PFSK-1 (cell line): ENCODE measurements around the gene NFAT5.

ENCODE experiments used
- FOXP2 ChIP-seq: optimal IDR thresholded peaks from 2 replicates; pipeline ENCODE3; 2011; ENCODE audit warnings: borderline replicate concordance, control low read depth, inconsistent platforms; ENCODE audit not compliant: insufficient read depth; ENCODE audit errors: extremely low read length, extremely low read depth
- POLR2AphosphoS5 ChIP-seq: IDR thresholded peaks from 2 replicates; pipeline ENCODE4 v1.6.1; 2012; ENCODE audit warnings: low read depth, mild to moderate bottlenecking, control low read depth, low read length, moderate library complexity
- SIN3A ChIP-seq: IDR thresholded peaks from 2 replicates; pipeline ENCODE4 v1.6.1; 2012; ENCODE audit warnings: mild to moderate bottlenecking, low read length, moderate library complexity, borderline replicate concordance; ENCODE audit not compliant: insufficient read depth
- TAF1 ChIP-seq: IDR thresholded peaks from 2 replicates; pipeline ENCODE4 v1.6.1; 2012; ENCODE audit warnings: low read length, control low read depth, borderline replicate concordance; ENCODE audit not compliant: insufficient read depth
- TF ChIP-seq, protein P1 (sequence below), 2 experiments: IDR thresholded peaks; 2 replicates each; pipeline versions ENCODE4 v1.6.1 to v1.8.0; 2011 to 2012; ENCODE audit warnings: low read depth in 2 of 2, low read length in 2 of 2, control low read depth in 1 of 2, inconsistent platforms in 1 of 2, mild to moderate bottlenecking in 1 of 2, moderate library complexity in 1 of 2; ENCODE audit not compliant: insufficient read depth in 1 of 2

NFAT5 gene

DNA sequence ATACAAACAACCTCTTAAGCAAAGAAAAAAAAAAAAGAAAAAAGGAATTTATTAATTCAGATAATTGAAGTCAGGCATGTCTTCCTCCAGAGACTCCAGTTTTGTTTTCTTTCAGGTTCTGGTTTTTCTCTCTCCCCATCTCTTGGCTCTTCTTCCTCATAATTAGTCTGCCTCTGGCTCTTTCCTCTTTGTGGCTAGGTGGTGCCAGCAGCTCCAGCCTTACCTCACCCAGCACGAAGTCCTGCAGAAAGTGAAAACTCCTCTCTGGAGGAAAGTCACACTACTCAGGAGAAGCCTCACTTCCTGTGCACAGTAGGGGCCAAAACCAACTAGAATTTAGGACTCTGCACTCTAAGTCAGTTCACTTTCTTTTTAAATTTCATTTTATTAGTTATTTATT is 10.3 kb upstream of the NFAT5 start:
- TF ChIP-seq FOXP2 (no peak), POLR2AphosphoS5 (no peak), TAF1 (no peak), SIN3A (no peak)
- TF ChIP-seq, protein P1, sequence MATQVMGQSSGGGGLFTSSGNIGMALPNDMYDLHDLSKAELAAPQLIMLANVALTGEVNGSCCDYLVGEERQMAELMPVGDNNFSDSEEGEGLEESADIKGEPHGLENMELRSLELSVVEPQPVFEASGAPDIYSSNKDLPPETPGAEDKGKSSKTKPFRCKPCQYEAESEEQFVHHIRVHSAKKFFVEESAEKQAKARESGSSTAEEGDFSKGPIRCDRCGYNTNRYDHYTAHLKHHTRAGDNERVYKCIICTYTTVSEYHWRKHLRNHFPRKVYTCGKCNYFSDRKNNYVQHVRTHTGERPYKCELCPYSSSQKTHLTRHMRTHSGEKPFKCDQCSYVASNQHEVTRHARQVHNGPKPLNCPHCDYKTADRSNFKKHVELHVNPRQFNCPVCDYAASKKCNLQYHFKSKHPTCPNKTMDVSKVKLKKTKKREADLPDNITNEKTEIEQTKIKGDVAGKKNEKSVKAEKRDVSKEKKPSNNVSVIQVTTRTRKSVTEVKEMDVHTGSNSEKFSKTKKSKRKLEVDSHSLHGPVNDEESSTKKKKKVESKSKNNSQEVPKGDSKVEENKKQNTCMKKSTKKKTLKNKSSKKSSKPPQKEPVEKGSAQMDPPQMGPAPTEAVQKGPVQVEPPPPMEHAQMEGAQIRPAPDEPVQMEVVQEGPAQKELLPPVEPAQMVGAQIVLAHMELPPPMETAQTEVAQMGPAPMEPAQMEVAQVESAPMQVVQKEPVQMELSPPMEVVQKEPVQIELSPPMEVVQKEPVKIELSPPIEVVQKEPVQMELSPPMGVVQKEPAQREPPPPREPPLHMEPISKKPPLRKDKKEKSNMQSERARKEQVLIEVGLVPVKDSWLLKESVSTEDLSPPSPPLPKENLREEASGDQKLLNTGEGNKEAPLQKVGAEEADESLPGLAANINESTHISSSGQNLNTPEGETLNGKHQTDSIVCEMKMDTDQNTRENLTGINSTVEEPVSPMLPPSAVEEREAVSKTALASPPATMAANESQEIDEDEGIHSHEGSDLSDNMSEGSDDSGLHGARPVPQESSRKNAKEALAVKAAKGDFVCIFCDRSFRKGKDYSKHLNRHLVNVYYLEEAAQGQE (IDR thresholded peaks at IDR 0.05; ENCODE audit: insufficient read depth in 1 of 2, low read depth in 2 of 2, low read length in 2 of 2): no peak

DNA sequence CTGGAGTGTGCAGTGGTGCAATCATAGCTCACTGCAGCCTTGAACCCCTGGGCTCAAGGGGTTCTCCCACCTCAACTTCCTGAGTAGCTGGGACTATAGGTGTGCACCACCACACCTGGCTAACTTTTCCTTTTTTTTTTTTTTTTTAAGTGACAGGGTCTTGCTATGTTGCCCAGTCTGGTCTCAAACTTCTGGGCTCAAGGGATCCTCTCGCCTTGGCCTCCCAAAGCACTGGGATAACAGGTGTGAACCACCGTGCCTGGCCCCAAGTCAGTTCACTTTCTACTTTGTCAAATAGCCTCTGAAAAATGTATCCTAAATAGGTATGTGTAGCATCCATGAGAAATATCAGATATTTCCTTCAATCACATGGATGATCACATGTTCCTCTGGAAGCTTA is 9.9 kb upstream of the NFAT5 start:
- TF ChIP-seq SIN3A: no peak
- no peak for TF ChIP-seq POLR2AphosphoS5
- TF ChIP-seq, protein P1 (IDR thresholded peaks at IDR 0.05; ENCODE audit: insufficient read depth in 1 of 2, low read depth in 2 of 2, low read length in 2 of 2): no peak
- no peak for TF ChIP-seq TAF1
- no peak for TF ChIP-seq FOXP2

DNA sequence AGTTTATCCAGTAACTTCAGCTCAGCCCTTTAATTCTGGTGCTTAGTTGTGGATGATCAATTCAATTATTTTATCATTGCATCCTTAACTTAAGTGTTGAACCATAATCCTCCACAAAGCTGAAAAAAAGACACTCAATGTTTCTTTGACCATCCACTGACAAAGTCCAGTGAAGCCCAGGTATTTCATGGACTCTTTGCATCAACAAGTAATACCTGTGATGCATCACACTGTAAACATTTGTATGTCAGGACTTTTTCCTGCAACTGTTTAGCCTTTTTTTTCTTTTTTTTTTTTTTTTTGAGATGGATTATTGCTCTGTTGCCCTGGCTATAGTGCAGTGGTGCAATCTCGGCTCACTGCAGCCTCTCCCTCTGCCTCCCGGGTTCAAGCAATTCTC is 6.6 kb upstream of the NFAT5 start:
- no peak for TF ChIP-seq POLR2AphosphoS5
- TF ChIP-seq, protein P1 (IDR thresholded peaks at IDR 0.05; ENCODE audit: insufficient read depth in 1 of 2, low read depth in 2 of 2, low read length in 2 of 2): no peak
- no peak for TF ChIP-seq SIN3A
- no peak for TF ChIP-seq FOXP2
- TF ChIP-seq TAF1: no peak

DNA sequence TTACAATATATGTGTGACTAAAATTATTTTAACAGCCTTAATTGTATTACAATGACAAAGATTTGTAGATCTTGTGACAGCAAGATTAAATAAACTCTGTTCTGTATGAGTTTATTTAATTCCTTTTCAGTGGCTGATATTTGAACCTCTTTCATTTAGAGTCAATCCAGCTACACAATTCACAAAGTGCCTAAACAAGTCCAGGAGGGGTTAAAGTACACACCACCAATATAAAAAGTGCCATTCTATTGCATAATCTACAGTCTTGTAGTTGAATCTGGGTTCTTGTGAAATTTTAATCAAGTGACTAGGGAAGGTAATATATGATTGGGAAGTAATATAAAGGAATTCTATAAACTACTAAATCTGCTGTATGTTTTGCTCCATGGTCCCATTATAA is 3.9 kb upstream of the NFAT5 start:
- no peak for TF ChIP-seq FOXP2
- TF ChIP-seq POLR2AphosphoS5: no peak
- TF ChIP-seq, protein P1 (IDR thresholded peaks at IDR 0.05; ENCODE audit: insufficient read depth in 1 of 2, low read depth in 2 of 2, low read length in 2 of 2): no peak
- TF ChIP-seq SIN3A: no peak
- TF ChIP-seq TAF1: no peak

DNA sequence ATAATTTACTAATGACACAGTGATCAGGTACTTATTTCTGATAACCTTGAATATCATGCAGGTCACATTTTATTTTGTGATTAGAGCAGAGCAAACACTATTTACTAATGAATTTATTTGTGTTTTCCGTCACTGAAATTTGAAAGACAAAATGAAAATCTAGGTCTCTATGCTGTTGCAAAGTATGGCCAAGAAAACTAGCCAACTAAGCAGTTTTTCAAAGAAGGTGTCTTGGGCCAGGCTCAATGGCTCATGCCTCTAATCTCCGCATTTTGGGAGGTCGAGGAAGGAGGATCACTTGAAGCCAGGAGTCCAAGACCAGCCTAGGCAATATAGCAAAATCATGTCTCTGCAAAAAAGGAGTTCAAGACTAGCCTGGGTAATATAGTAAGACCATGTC is 3.0 kb upstream of the NFAT5 start:
- no peak for TF ChIP-seq TAF1
- TF ChIP-seq, protein P1 (IDR thresholded peaks at IDR 0.05; ENCODE audit: insufficient read depth in 1 of 2, low read depth in 2 of 2, low read length in 2 of 2): no peak
- TF ChIP-seq POLR2AphosphoS5: no peak
- TF ChIP-seq FOXP2: no peak
- no peak for TF ChIP-seq SIN3A
